Stimulated activated CD8-positive, alpha-beta memory T cell treated with anti-CD3 and anti-CD28 coated beads, Interleukin-2, amount 100 ng/mL, for 1 hour (primary cell): ENCODE results near the gene SLC24A5.

Source experiments
- DNase-seq, 2 donors: peaks; one replicate each; pipeline ENCODE4 v3.0.0-alpha.2; 2020; ENCODE audit warnings: low read depth in 2 of 2

Gene SLC24A5

GRCh38 chr15:48120745-48121144, at the start of gene SLC24A5:
SLC24A5 (plus strand) TSS chr15:48120990; CDS start chr15:48121045, 55 bp downstream.
- no peak for DNase-seq

GRCh38 chr15:48072941-48073340, 47.8 kb upstream of the SLC24A5 start:
- DNase-seq, result no peak

DNA sequence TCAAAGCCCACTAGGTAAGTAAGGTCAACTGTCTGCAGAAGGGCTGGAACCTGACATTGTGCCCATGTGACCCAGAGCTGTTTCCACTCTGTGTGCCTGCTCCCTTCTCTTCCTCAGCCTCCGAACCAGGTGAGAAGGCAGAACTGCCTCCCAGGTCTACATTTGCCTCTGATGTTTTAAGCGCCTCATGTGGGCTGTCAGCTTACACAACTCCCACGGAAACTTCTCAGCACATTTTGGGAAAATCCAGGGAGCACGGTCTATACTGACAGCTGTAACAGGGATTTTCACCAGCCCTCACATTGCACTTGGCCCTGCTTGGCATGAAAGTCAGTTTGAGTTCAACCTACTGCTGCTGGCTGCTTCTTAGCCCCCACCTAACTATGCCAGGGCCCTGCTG, 46.9 kb upstream of the SLC24A5 start:
- no peak for DNase-seq

- no peak for DNase-seq
Observed at GRCh38 chr15:48076454-48076853, 44.3 kb upstream of the SLC24A5 start.

- DNase-seq, result no peak
Observed at GRCh38 chr15:48077616-48078184, 43.1 kb upstream of the SLC24A5 start.

DNA sequence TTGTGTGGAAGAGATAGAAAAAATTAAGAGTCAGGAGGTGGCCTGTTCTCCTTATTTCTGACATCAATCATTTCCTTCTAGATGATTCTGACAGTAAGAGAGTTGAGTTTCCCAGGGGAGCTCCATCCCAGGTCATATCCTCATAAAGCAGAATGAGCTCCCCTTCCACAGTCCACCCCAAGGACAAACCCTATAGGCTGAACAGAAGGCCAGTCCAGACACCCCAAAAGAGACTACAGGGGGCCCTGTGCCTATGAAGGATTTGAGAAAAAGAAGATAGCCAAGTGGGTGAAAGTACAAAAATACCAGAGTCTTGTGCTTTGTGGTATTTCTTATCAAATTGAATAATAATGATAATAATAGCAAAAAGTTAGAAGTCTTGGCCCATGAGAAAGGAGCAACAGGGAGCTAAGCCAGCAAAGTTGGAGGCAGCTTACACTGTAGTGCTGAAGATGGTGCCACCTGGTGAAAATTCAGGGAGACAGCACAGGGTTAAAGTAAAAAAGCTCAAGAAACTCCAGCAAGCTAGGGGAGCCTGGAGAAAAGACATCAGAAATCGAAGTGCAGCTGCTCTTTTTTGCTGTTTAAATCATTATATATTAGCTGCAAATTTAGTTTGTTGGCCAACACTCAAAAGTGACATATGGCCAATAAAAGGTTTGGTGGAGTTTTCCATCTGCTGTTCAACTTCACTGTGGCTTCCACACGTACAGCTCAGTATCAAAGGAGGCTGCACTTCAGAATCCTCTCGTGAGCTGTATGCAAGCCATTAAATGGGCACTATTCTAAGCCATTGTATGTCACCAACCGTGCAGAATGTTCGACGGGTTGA, 35.8 kb upstream of the SLC24A5 start:
- DNase-seq, result no peak

GRCh38 chr15:48085591-48085930, 35.2 kb upstream of the SLC24A5 start:
- no peak for DNase-seq

- no peak for DNase-seq
Observed at GRCh38 chr15:48086133-48086532, 34.7 kb upstream of the SLC24A5 start.

- DNase-seq, result no peak
Observed at GRCh38 chr15:48086576-48086975, 34.2 kb upstream of the SLC24A5 start.

- no peak for DNase-seq
Observed at GRCh38 chr15:48087844-48088243, 32.9 kb upstream of the SLC24A5 start.

- DNase-seq, result no peak
Observed at GRCh38 chr15:48089702-48090101, 31.1 kb upstream of the SLC24A5 start.

GRCh38 chr15:48090115-48090514, 30.7 kb upstream of the SLC24A5 start:
- no peak for DNase-seq

- DNase-seq, result no peak
Observed at GRCh38 chr15:48090666-48091065, 30.1 kb upstream of the SLC24A5 start.

DNA sequence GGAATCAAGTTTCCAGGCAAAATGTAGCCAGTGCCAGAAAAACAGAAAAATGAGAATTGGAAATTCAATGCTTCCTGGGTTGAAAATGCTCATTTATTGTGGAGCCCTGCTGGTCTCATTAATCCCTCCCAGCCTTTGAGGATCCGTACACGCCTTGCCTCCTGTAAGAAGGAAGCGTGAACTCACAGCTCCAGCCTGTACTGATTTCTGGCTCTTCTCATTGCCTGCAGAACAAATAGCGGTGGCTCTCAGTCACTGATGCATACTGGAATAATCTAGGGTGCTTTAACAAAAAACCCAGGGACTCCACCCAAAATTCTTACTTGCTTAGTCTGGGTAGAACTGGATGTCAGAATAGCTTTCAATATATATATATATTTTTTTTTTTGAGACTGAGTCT, 29.3 kb upstream of the SLC24A5 start:
- DNase-seq, result no peak

- DNase-seq, result no peak
Observed at GRCh38 chr15:48096355-48096786, 24.4 kb upstream of the SLC24A5 start.

GRCh38 chr15:48096813-48097212, 24.0 kb upstream of the SLC24A5 start:
- DNase-seq, result no peak

DNA sequence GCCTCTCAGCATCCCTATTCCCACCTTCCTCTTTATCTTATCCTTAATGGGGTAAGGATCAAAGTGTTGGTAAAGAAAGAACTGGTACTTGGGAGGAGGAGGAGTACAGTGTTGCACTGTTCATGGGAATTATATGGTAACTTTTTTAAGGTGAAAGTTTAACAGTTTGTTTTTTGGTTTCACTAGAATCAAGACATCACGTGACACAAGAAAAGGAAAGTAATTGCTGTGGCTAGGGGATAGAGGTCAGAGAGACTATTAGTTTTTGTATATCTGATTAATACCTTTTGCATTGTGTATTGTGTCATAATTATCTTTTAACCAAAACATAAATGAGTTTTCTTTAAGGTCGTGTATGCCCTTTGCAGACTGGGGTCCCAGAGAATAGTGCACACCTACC, 23.5 kb upstream of the SLC24A5 start:
- no peak for DNase-seq

- DNase-seq, result no peak
Observed at GRCh38 chr15:48101376-48101961, 19.3 kb upstream of the SLC24A5 start.

DNA sequence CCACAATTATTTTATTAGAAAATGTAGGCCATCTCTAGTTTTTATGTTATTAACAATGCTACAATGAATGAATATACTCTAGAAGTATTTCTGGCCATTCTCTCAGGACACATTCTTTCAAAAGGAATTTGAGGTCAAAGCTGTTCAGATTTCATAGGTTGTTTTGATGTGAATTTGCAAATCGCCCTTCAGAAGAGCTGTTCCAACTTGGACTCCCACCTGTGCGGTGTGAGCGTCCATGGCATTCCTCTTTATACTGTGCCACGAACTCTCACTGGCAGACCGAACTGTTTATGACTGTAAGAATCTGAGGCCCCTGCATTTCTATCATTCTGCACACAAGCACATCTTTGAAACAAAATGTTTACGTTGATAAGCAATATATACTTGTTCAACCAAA, 18.6 kb upstream of the SLC24A5 start:
- no peak for DNase-seq

GRCh38 chr15:48103647-48104046, 17.1 kb upstream of the SLC24A5 start:
- DNase-seq, result no peak

DNA sequence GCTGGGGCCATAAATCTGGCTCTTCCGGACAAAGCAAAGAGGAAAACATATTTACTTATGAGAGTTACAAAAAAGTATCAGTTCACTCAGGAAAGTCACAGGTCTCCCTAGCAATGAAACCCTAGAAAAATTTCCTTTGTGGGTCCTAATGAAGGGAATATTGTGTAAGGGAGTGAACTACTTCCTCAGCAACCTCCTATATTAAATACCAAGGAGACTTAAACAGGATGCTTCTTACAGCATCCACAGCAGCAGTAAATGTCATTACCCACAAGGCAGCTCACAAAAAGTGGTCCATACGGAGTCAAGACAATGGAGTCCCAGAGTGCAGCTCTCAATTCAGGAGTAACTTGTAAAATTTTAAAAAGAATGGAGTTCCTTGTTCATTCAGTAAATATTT, 14.9 kb upstream of the SLC24A5 start:
- DNase-seq, result no peak

DNA sequence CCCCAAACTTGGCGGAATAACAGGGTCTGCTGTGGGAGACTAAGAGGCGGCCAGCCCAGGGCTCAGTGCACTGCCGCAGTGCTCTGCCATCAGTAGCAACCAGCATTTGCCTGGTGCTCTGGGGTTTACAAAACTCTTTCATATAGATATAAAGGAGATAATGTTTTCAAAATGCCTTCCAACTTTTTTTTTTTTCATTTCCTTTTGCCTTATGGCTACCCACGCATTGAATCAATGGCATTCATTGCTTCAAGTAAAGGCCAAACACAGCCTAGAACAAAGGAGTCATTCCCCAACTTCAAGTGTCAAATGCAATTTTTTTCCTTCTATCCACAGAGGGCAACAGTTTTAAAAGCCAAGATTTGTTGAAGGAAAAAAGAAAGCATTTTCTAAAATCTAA, 11.6 kb upstream of the SLC24A5 start:
- DNase-seq, result no peak

DNA sequence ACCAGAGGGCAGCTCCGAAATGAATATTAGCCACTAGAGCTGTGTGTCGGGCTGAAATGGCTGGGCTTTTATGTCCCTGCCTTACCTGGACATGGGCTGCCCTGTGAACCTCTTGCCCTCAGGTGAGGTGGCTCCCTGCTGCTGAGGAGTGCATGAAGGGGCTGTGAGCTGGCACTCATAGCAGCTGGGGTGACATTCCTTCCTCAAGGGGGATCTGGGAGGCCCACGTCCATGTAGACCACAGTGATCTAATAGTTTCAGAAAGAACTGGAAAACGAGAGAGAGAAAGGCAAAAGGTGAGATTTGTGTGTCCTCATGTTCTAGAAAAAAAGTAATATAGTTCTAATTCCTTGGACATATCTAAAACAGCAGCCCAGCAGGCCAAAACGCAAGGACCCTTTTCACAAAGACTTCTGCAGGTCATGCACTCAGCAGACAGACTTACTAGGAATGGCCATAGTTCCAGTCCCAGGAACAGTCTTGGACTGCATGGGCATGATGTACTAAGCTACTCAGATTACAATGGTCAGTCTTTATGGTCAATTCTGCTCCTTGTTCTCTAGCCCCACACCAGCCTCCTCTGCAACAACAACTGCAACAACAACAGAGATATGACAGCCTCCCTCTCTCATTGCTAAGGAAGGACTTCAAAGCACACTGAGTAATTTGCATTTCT, 10.8 kb upstream of the SLC24A5 start:
- DNase-seq, result no peak
